PC-9 (cell line): Measurements from ENCODE around the gene SPATC1L. TPM values are rescaled to one million over a fixed set of nuclear protein-coding genes. Genes with fewer than 3 reads are reported as not detected.

Experiments
- BruUV-seq: library from RNA; stranded (reverse); fragments of 400-500 nt; replicated peaks from 2 replicates; lab custom pipeline; 2021; lab: Mats Ljungman, UMichigan
- CTCF ChIA-PET: fragments of 300-600 bp; sonication (Branson Sonifier 250); formaldehyde crosslinking; loops from one replicate; lab custom pipeline; 2022; ENCODE audit warnings: antibody characterized with exemption; lab: Charles Lee
- POLR2A ChIA-PET: fragments of 300-600 bp; sonication (Branson Sonifier 250); formaldehyde crosslinking; loops from one replicate; lab custom pipeline; 2022; ENCODE audit warnings: antibody characterized with exemption; ENCODE audit not compliant: unreplicated experiment; lab: Charles Lee
- DNase-seq, 2 experiments: peaks; one replicate each; pipeline versions ENCODE4 v3.0.0 to v3.0.0-alpha.2; 2015 to 2022; ENCODE audit warnings: mixed read lengths in 1 of 2
- H2AFZ ChIP-seq: fragments of 200-600 bp; sonication (generic); 2 replicates; pipeline ENCODE4 v1.8.1; 2017; ENCODE audit warnings: antibody characterized with exemption
- H3F3A ChIP-seq: fragments of 200-600 bp; sonication (generic); 2 replicates; pipeline ENCODE4 v1.8.1; 2017; ENCODE audit warnings: antibody characterized with exemption, mild to moderate bottlenecking, low read depth; ENCODE audit not compliant: insufficient read depth
- H3K27ac ChIP-seq: fragments of 200-600 bp; sonication (generic); 2 replicates; pipeline ENCODE4 v1.6.1; 2016; ENCODE audit warnings: mixed run types
- H3K27me3 ChIP-seq: fragments of 200-600 bp; sonication (generic); 2 replicates; pipeline ENCODE4 v1.6.1; 2016; ENCODE audit warnings: low read depth, mixed run types; ENCODE audit not compliant: insufficient read depth
- H3K36me3 ChIP-seq: fragments of 200-600 bp; sonication (generic); 2 replicates; pipeline ENCODE4 v1.6.1; 2016; ENCODE audit warnings: low read depth, mixed run types
- H3K4me1 ChIP-seq: fragments of 200-600 bp; sonication (generic); replicated peaks from 2 replicates; pipeline ENCODE4 v1.6.1; 2016; ENCODE audit warnings: mixed run types; ENCODE audit not compliant: insufficient read depth
- H3K4me2 ChIP-seq: fragments of 200-600 bp; sonication (generic); 2 replicates; pipeline ENCODE4 v1.6.1; 2017; ENCODE audit warnings: mixed run types
- H3K4me3 ChIP-seq: fragments of 200-600 bp; sonication (generic); 2 replicates; pipeline ENCODE4 v1.6.1; 2016; ENCODE audit warnings: mixed run types
- H3K79me2 ChIP-seq: fragments of 200-600 bp; sonication (generic); 2 replicates; pipeline ENCODE4 v1.6.1; 2017; ENCODE audit warnings: low read depth, mixed run types
- H3K9me2 ChIP-seq: fragments of 200-600 bp; sonication (generic); 2 replicates; pipeline ENCODE4 v1.8.1; 2017; ENCODE audit warnings: mild to moderate bottlenecking; ENCODE audit not compliant: insufficient read depth
- H3K9me3 ChIP-seq: fragments of 200-600 bp; sonication (generic); 2 replicates; pipeline ENCODE4 v1.8.1; 2016; ENCODE audit warnings: low read depth; ENCODE audit not compliant: insufficient read depth
- H4K20me1 ChIP-seq: fragments of 200-600 bp; sonication (generic); 2 replicates; pipeline ENCODE4 v1.8.1; 2017; ENCODE audit not compliant: insufficient read depth
- EZH2 ChIP-seq: fragments of 200-600 bp; sonication (generic); IDR thresholded peaks from 2 replicates; pipeline ENCODE4 v1.8.0; 2017; ENCODE audit warnings: antibody characterized with exemption, low read depth
- intact Hi-C: fragments of 100-400 bp; cut with micrococcal nuclease; formaldehyde crosslinking; loops from one replicate; pipeline ENCODE4 v1.10.0; 2022; ENCODE audit not compliant: unreplicated experiment
- total RNA-seq: library from RNA; stranded (reverse); gene quantifications from 2 replicates; pipeline ENCODE4 v1.2.3, GENCODE V29; 2021
- TF ChIP-seq, protein P1 (sequence below): fragments of 200-600 bp; sonication (generic); conservative IDR thresholded peaks from 2 replicates; pipeline ENCODE4 v1.6.1; 2017; ENCODE audit warnings: mixed run types, antibody characterized with exemption, mild to moderate bottlenecking, moderate library complexity

Gene SPATC1L
- total RNA-seq, 1 experiment from 2014 or later: 32.7 TPM

DNA sequence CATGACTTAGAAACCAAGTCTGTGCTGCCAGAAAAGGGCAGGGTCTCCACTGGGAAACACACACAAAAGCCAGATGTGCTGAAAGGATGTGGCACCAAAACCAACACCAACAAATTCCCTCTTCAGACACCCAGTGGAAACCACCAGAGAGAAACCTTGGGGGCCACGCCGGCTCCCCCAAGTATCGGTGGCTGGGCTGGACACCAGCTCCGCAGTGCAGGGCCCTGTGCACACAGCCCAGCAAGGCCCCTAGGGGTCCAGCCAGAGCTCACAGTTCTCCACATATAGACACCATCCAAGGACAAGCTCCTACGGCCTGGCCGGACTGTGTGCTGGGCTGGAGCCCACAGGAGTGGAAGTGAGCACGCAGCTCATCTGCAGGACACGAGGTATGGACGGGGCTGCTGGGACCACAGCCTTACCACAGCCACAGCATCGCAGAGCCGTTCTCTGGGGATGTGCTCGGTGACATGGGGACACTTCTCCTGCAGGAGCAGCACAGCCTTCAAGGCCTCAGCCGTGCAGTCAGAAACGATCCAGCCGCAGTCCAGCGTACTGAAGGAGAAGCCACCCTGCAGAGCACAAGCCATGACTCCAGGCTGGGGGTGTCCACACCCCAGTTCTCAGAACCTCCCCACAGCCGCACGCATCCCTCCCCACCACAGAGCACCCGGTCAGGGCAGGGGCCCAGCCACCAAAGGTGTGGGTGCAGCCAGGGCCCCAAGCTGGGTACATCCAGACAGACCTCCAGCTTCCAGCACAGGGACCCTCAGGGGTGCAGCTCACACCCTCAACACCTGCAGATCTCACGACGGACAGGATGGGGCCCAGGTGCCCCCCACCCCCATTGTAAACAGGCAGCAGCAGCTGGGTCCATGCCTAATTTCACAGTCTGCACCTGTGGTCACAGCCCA lies 23.0 kb upstream of the SPATC1L start:
- POLR2A ChIA-PET: no interaction called here
- Histone ChIP-seq H2AFZ (no peak overlapping the region), H3K36me3 (no peaks in the 10 kb centered on the region), H3F3A (no peaks in the 10 kb centered on the region), H3K4me3 (no peak overlapping the region), H4K20me1 (no peaks in the 10 kb centered on the region), H3K4me1 (no peaks in the 10 kb centered on the region), H3K9me3 (no peaks in the 10 kb centered on the region), H3K27ac (no peak overlapping the region), H3K27me3 (no peaks in the 10 kb centered on the region), H3K4me2 (no peak overlapping the region), H3K9me2 (no peaks in the 10 kb centered on the region), H3K79me2 (no peaks in the 10 kb centered on the region)
- DNase-seq: no peak
- TF ChIP-seq EZH2: no peak
- TF ChIP-seq, protein P1, sequence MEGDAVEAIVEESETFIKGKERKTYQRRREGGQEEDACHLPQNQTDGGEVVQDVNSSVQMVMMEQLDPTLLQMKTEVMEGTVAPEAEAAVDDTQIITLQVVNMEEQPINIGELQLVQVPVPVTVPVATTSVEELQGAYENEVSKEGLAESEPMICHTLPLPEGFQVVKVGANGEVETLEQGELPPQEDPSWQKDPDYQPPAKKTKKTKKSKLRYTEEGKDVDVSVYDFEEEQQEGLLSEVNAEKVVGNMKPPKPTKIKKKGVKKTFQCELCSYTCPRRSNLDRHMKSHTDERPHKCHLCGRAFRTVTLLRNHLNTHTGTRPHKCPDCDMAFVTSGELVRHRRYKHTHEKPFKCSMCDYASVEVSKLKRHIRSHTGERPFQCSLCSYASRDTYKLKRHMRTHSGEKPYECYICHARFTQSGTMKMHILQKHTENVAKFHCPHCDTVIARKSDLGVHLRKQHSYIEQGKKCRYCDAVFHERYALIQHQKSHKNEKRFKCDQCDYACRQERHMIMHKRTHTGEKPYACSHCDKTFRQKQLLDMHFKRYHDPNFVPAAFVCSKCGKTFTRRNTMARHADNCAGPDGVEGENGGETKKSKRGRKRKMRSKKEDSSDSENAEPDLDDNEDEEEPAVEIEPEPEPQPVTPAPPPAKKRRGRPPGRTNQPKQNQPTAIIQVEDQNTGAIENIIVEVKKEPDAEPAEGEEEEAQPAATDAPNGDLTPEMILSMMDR: no peak
- intact Hi-C loops: no loop called here
- BruUV-seq: no TSS peak
- CTCF ChIA-PET: no interaction called here

- no peak for DNase-seq
- no peaks in the 10 kb centered on the region for H3F3A ChIP-seq
- intact Hi-C loops: no loop called here
- TF ChIP-seq, protein P1: no peak
- TF ChIP-seq EZH2: no peak
- H2AFZ ChIP-seq: no peak overlapping the region
- no peaks in the 10 kb centered on the region for H3K4me1 ChIP-seq
- no peak overlapping the region for H3K4me2 ChIP-seq
- H3K9me3 ChIP-seq: no peaks in the 10 kb centered on the region
- ChIA-PET CTCF (no interaction called here), POLR2A (no interaction called here)
- BruUV-seq: no TSS peak
- no peak overlapping the region for H3K27ac ChIP-seq
- no peaks in the 10 kb centered on the region for H3K27me3 ChIP-seq
- H3K79me2 ChIP-seq: no peaks in the 10 kb centered on the region
- H3K9me2 ChIP-seq: no peaks in the 10 kb centered on the region
- no peak overlapping the region for H3K4me3 ChIP-seq
- no peaks in the 10 kb centered on the region for H4K20me1 ChIP-seq
- no peaks in the 10 kb centered on the region for H3K36me3 ChIP-seq
Observed at GRCh38 chr21:46206163-46207005, 22.1 kb upstream of the SPATC1L start.

DNA sequence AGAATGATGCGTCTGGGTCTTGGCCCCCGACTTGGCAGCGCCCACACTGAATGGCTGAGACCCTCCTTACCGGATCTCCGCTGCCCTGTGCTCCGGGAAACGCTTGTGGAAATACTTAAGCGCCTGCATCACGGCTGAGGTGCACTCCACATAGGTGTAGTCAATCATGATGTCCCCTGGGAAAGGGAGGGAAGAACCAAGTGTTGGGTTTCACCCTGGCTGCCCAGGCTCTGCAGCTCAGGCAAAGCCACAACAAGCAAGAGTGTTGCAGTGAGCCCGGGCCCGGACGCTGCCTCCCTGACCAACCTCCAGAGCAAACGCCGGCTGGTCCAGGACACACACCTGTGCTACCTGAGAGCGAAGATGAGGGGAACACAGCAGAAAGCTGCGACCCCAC lies 21.5 kb upstream of the SPATC1L start:
- no peaks in the 10 kb centered on the region for H3K9me3 ChIP-seq
- no peaks in the 10 kb centered on the region for H3K27me3 ChIP-seq
- H4K20me1 ChIP-seq: no peaks in the 10 kb centered on the region
- H2AFZ ChIP-seq: no peak overlapping the region
- no peaks in the 10 kb centered on the region for H3K4me1 ChIP-seq
- BruUV-seq: no TSS peak
- intact Hi-C loops: no loop called here
- ChIA-PET POLR2A (no interaction called here), CTCF (no interaction called here)
- no peaks in the 10 kb centered on the region for H3K79me2 ChIP-seq
- peaks cover under 1% of the 10 kb centered on the region; the same call in 1 of the 2 replicates for H3F3A ChIP-seq
- H3K4me3 ChIP-seq: no peak overlapping the region
- H3K36me3 ChIP-seq: no peaks in the 10 kb centered on the region
- TF ChIP-seq, protein P1: no peak
- no peak for TF ChIP-seq EZH2
- no peak overlapping the region for H3K4me2 ChIP-seq
- DNase-seq: no peak
- no peaks in the 10 kb centered on the region for H3K9me2 ChIP-seq
- no peak overlapping the region for H3K27ac ChIP-seq
